Measurements from ENCODE around the gene SLC6A9. TPM values are rescaled to one million over a fixed set of nuclear protein-coding genes. Genes with fewer than 3 reads are reported as not detected.

Gene SLC6A9
- total RNA-seq, 1 donor from 2014 or later: 51.6 TPM

GRCh38 chr1:44029260-44029910 lies 1.9 kb downstream of the SLC6A9 start:
- Mint-ChIP-seq H3K27ac (ENCODE audit: unreplicated experiment) (peak overlapping the region; percentile 86), H3K4me3 (ENCODE audit: unreplicated experiment) (peak overlapping the region; percentile 94), H3K4me1 (ENCODE audit: unreplicated experiment) (peaks cover 47% of the 10 kb centered on the region), H3K27me3 (ENCODE audit: unreplicated experiment) (no peaks in the 10 kb centered on the region), H3K9me3 (ENCODE audit: unreplicated experiment) (no peaks in the 10 kb centered on the region), H3K36me3 (ENCODE audit: unreplicated experiment) (no peaks in the 10 kb centered on the region)
- no peak for TF ChIP-seq CTCF (IDR thresholded peaks at IDR 0.05)
- DNase-seq (ENCODE audit: extremely low spot score, unreplicated experiment): no peak

- no peaks in the 10 kb centered on the region for H3K9me3 Mint-ChIP-seq (ENCODE audit: unreplicated experiment)
- H3K27ac Mint-ChIP-seq (ENCODE audit: unreplicated experiment): no peak overlapping the region
- H3K36me3 Mint-ChIP-seq (ENCODE audit: unreplicated experiment): peaks cover 5% of the 10 kb centered on the region
- no peak for TF ChIP-seq CTCF (IDR thresholded peaks at IDR 0.05)
- H3K4me1 Mint-ChIP-seq (ENCODE audit: unreplicated experiment): peaks cover 48% of the 10 kb centered on the region
- H3K27me3 Mint-ChIP-seq (ENCODE audit: unreplicated experiment): no peaks in the 10 kb centered on the region
- no peak for DNase-seq (ENCODE audit: extremely low spot score, unreplicated experiment)
- H3K4me3 Mint-ChIP-seq (ENCODE audit: unreplicated experiment): no peak overlapping the region
Measured at GRCh38 chr1:44027320-44027719, 3.9 kb downstream of the SLC6A9 start.

- H3K27ac Mint-ChIP-seq (ENCODE audit: unreplicated experiment): no peak overlapping the region
- peaks cover 9% of the 10 kb centered on the region for H3K36me3 Mint-ChIP-seq (ENCODE audit: unreplicated experiment)
- TF ChIP-seq CTCF (IDR thresholded peaks at IDR 0.05): no peak
- DNase-seq (ENCODE audit: extremely low spot score, unreplicated experiment): no peak
- no peaks in the 10 kb centered on the region for H3K9me3 Mint-ChIP-seq (ENCODE audit: unreplicated experiment)
- H3K4me3 Mint-ChIP-seq (ENCODE audit: unreplicated experiment): no peak overlapping the region
- no peaks in the 10 kb centered on the region for H3K27me3 Mint-ChIP-seq (ENCODE audit: unreplicated experiment)
- peaks cover 37% of the 10 kb centered on the region for H3K4me1 Mint-ChIP-seq (ENCODE audit: unreplicated experiment)
Measured at GRCh38 chr1:44025816-44026215, 5.4 kb downstream of the SLC6A9 start.

- no peaks in the 10 kb centered on the region for H3K9me3 Mint-ChIP-seq (ENCODE audit: unreplicated experiment)
Measured at GRCh38 chr1:44024903-44025525, 6.2 kb downstream of the SLC6A9 start.

More at GRCh38 chr1:44024903-44025525, 6.2 kb downstream of the SLC6A9 start:
- no peak for TF ChIP-seq CTCF (IDR thresholded peaks at IDR 0.05)
- H3K27me3 Mint-ChIP-seq (ENCODE audit: unreplicated experiment): no peaks in the 10 kb centered on the region
- H3K36me3 Mint-ChIP-seq (ENCODE audit: unreplicated experiment): peaks cover 9% of the 10 kb centered on the region
- no peak for DNase-seq (ENCODE audit: extremely low spot score, unreplicated experiment)
- H3K4me3 Mint-ChIP-seq (ENCODE audit: unreplicated experiment): peak overlapping the region; percentile 8
- H3K4me1 Mint-ChIP-seq (ENCODE audit: unreplicated experiment): peaks cover 37% of the 10 kb centered on the region
- H3K27ac Mint-ChIP-seq (ENCODE audit: unreplicated experiment): peak overlapping the region; percentile 81

Data from osteocyte (in vitro differentiated cells).